ENCODE results near the gene CACHD1.

The CACHD1 gene

DNA sequence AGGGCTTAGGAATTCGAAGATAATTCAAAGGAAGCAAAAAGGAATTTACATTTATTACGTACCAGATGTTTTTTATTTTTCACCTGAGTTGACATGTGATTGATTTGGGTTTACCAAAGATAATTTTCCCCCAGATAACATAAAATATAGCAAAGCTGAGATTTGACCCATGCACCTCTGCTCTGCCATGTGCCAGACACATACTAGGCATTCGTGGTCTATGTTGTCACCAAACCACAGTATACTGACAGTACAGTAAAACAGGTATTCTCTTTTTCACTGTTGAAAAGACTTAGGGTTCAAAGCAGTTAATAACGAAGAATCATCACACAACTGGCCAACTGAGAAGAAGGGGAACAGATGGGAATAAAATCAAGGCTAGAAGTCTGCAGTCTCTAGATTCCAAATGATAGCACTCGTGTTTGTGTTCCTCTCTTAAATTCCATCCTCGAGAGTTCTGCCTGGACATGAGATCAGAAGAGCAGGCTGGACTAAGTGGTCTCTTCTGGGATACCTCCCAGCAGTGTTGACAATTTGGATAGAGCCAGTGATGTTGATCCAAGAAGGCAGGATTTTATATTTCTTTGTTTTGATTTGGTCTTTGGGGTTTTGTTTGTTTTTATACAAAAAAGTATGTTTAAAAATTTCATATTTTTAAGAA lies 189.7 kb downstream of the CACHD1 start:
- TF ChIP-seq CTCF (IDR thresholded peaks at IDR 0.05) = no peak

DNA sequence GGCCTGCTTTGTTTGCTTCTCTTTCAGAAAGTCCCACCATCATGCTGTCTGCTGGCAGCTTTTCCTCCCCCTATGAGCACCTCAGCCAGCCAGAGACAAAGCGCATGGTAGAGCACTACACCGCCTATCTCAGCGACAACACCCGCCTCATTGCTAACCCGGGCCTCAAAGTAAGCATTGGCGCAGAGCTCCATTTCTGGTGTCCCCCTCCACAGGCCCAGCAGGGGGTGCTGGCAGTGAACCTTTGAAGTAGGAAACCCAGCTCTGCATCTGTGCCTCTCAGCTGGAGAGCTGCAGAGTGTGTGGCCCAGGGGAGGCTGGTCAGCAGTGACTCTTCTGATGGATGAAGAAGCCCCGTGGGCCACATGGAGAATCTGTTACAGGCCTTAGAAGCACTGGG lies 193.7 kb downstream of the CACHD1 start:
- Histone ChIP-seq H3K36me3 (peaks cover 6 to 39% (median 11%) of the 10 kb centered on the region in 3 donors), H3K27ac (no peak overlapping the region), H3K4me1 (no peaks in the 10 kb centered on the region), H3K9me3 (no peaks in the 10 kb centered on the region), H3K27me3 (no peaks in the 10 kb centered on the region), H3K4me3 (no peak overlapping the region)
- DNase-seq = no peak
- no peak for TF ChIP-seq CTCF (IDR thresholded peaks at IDR 0.05)
- intact Hi-C loops (cut with DNase I; ENCODE audit: low total_unique reads) = no loop called here

More for the DNA sequence above, 189.7 kb downstream of the CACHD1 start:
- no peaks in the 10 kb centered on the region for H3K9me3 ChIP-seq
- no peak overlapping the region for H3K4me3 ChIP-seq
- DNase-seq = no peak
- H3K36me3 ChIP-seq = peaks cover under 1 to 37% (median 11%) of the 10 kb centered on the region in 3 donors
- no peaks in the 10 kb centered on the region for H3K27me3 ChIP-seq
- no peak overlapping the region for H3K27ac ChIP-seq
- no peaks in the 10 kb centered on the region for H3K4me1 ChIP-seq
- intact Hi-C loops (cut with DNase I; ENCODE audit: low total_unique reads) = no loop called here

DNA sequence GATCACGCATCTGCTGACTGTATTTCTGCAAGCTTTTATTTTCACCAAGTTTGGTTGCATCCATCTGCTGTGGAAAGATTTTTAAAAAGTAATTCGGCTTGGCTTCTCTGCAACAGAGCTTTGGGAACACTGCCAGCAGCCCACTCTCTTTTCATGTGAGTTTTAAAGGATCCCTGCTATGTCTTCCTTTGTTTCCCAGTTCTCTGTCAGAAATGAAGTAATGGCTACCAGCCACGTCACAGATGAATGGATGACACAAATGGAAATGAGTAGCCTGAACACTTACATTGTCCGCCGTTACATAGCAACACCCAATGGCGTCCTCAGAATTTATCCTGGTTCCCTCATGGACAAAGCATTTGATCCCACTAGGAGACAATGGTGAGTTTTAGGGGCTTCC lies 194.4 kb downstream of the CACHD1 start:
- H3K4me1 ChIP-seq = no peaks in the 10 kb centered on the region
- no peak for DNase-seq
- peaks cover 6 to 32% (median 11%) of the 10 kb centered on the region in 3 donors for H3K36me3 ChIP-seq
- intact Hi-C loops (cut with DNase I; ENCODE audit: low total_unique reads) = no loop called here
- no peak overlapping the region for H3K27ac ChIP-seq
- no peak for TF ChIP-seq CTCF (IDR thresholded peaks at IDR 0.05)
- no peaks in the 10 kb centered on the region for H3K27me3 ChIP-seq
- no peak overlapping the region for H3K4me3 ChIP-seq
- no peaks in the 10 kb centered on the region for H3K9me3 ChIP-seq

GRCh38 chr1:64669098-64669675 lies 199.3 kb downstream of the CACHD1 start:
- Histone ChIP-seq H3K9me3 (no peaks in the 10 kb centered on the region), H3K27ac (no peak overlapping the region), H3K4me3 (no peak overlapping the region), H3K36me3 (peaks cover 6 to 28% (median 10%) of the 10 kb centered on the region in 3 donors), H3K4me1 (no peaks in the 10 kb centered on the region), H3K27me3 (no peaks in the 10 kb centered on the region)
- intact Hi-C loops (cut with DNase I; ENCODE audit: low total_unique reads) = no loop called here
- no peak for DNase-seq
- no peak for TF ChIP-seq CTCF (IDR thresholded peaks at IDR 0.05)

DNA sequence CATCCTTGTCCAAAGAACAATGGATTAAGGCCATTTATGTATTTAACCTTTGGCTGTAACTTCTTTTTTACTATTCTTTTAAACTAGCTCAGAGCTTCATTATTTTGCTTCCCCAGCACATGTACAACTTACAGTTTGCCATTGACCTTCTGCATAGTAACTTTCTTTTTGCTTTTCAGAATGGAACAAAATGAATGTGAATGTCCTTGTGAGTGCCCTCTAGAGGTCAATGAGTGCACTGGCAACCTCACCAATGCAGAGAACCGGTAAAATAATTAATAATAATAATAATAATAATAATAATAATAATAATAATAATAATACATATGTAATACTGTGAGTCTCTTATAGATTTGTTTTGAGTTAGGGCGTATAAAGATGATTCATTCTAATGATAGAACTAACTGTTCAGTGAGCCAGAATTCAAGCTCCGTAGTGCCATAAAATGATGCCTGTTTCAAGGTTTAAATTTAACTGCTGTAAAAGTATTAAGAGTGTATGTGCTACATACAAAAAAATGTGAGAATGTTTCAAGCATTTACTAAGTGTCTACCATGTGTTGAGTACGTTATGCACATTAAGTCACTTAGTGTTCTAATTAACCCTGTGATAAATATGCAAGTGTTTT lies 205.9 kb downstream of the CACHD1 start:
- Histone ChIP-seq H3K27ac (no peak overlapping the region), H3K27me3 (no peaks in the 10 kb centered on the region), H3K36me3 (peaks cover 7 to 59% (median 31%) of the 10 kb centered on the region in 3 donors), H3K9me3 (no peaks in the 10 kb centered on the region), H3K4me3 (no peak overlapping the region), H3K4me1 (no peaks in the 10 kb centered on the region)
- TF ChIP-seq CTCF (IDR thresholded peaks at IDR 0.05) = peak; percentile 42 to 73
- DNase-seq = no peak
- intact Hi-C loops (cut with DNase I; ENCODE audit: low total_unique reads) = loop anchor here (5.0 to 10.0 kb wide), 2 partner anchors 204 to 391 kb away; partner anchors contain the start of gene CACHD1
